Astrocyte (in vitro differentiated cells and primary cell): Measurements from ENCODE around the gene BCAN. TPM values are rescaled to one million over a fixed set of nuclear protein-coding genes. Genes with fewer than 3 reads are reported as not detected.

Experiments used
- DNase-seq: peaks from one replicate; pipeline ENCODE4 v3.0.0-alpha.2; 2010; ENCODE audit warnings: low read depth
- FAIRE-seq: peaks from 2 replicates; lab custom pipeline; 2011; peaks lifted over from hg19 to GRCh38; lab: Jason Lieb, UNC
- H2AFZ ChIP-seq: 2 replicates; pipeline ENCODE4 v1.6.0; 2012; ENCODE audit warnings: low read depth, low read length, inconsistent platforms
- H3K27ac ChIP-seq: 2 replicates; pipeline ENCODE4 v1.5.1; 2011; ENCODE audit warnings: low read depth, low read length, inconsistent platforms
- H3K27me3 ChIP-seq: 2 replicates; pipeline ENCODE4 v1.6.0; 2011; ENCODE audit warnings: low read length, inconsistent platforms; ENCODE audit not compliant: insufficient read depth
- H3K36me3 ChIP-seq: 2 replicates; pipeline ENCODE4 v1.5.1; 2011; ENCODE audit warnings: low read length, inconsistent platforms; ENCODE audit not compliant: insufficient read depth
- H3K4me1 ChIP-seq: 2 replicates; pipeline ENCODE4 v1.5.1; 2011; ENCODE audit warnings: low read length, inconsistent platforms; ENCODE audit not compliant: insufficient read depth
- H3K4me2 ChIP-seq: 2 replicates; pipeline ENCODE4 v1.6.0; 2012; ENCODE audit warnings: low read length, inconsistent platforms
- H3K4me3 ChIP-seq: 2 replicates; pipeline ENCODE4 v1.5.1; 2011; ENCODE audit warnings: low read depth, mild to moderate bottlenecking, low read length, inconsistent platforms; ENCODE audit not compliant: insufficient read depth
- H3K79me2 ChIP-seq: 2 replicates; pipeline ENCODE4 v1.6.0; 2012; ENCODE audit warnings: mild to moderate bottlenecking, low read length, inconsistent platforms; ENCODE audit not compliant: insufficient read depth
- H3K9ac ChIP-seq: 2 replicates; pipeline ENCODE4 v1.6.0; 2012; ENCODE audit warnings: mild to moderate bottlenecking, low read length, inconsistent platforms
- H3K9me3 ChIP-seq: 2 replicates; pipeline ENCODE4 v1.5.1; 2012; ENCODE audit warnings: low read depth, mild to moderate bottlenecking, low read length, inconsistent platforms; ENCODE audit not compliant: insufficient read depth
- H4K20me1 ChIP-seq: 2 replicates; pipeline ENCODE4 v1.6.0; 2012; ENCODE audit warnings: low read length, inconsistent platforms; ENCODE audit not compliant: insufficient read depth
- H3K27ac Mint-ChIP-seq: one replicate; pipeline ENCODE4 v1.8.0; 2021; ENCODE audit warnings: mild to moderate bottlenecking, mixed read lengths; ENCODE audit not compliant: unreplicated experiment
- H3K27me3 Mint-ChIP-seq: one replicate; pipeline ENCODE4 v1.8.0; 2021; ENCODE audit warnings: low read depth, mixed read lengths; ENCODE audit not compliant: unreplicated experiment
- H3K36me3 Mint-ChIP-seq: one replicate; pipeline ENCODE4 v1.8.0; 2021; ENCODE audit warnings: low read depth, mixed read lengths; ENCODE audit not compliant: unreplicated experiment
- H3K4me1 Mint-ChIP-seq: one replicate; pipeline ENCODE4 v1.8.0; 2021; ENCODE audit warnings: low read depth, mixed read lengths; ENCODE audit not compliant: unreplicated experiment
- H3K4me3 Mint-ChIP-seq: one replicate; pipeline ENCODE4 v1.8.0; 2021; ENCODE audit warnings: mild to moderate bottlenecking, moderate library complexity, mixed read lengths; ENCODE audit not compliant: unreplicated experiment
- H3K9me3 Mint-ChIP-seq: one replicate; pipeline ENCODE4 v1.8.0; 2021; ENCODE audit warnings: mild to moderate bottlenecking, mixed read lengths; ENCODE audit not compliant: unreplicated experiment
- CTCF ChIP-seq: IDR thresholded peaks from 2 replicates; pipeline ENCODE4 v1.5.1; 2011; ENCODE audit warnings: low read depth, mild to moderate bottlenecking, inconsistent platforms, low read length, moderate library complexity; ENCODE audit not compliant: insufficient read depth
- EZH2 ChIP-seq: IDR thresholded peaks from 2 replicates; pipeline ENCODE4 v1.6.1; 2012; ENCODE audit warnings: mild to moderate bottlenecking, low read length, inconsistent platforms; ENCODE audit not compliant: insufficient read depth
- total RNA-seq: library from RNA; stranded (reverse); gene quantifications from 2 replicates; pipeline ENCODE4 v1.2.1, GENCODE V29; 2021

The BCAN gene
- total RNA-seq, 1 donor from 2014 or later = 0.41 TPM

GRCh38 chr1:156656806-156657740 lies 15.2 kb downstream of the BCAN start:
- peaks cover 3% of the 10 kb centered on the region for H4K20me1 ChIP-seq
- H3K79me2 ChIP-seq = no peaks in the 10 kb centered on the region
- H3K4me1 ChIP-seq = peaks cover 37% of the 10 kb centered on the region
- H3K27me3 ChIP-seq = peaks cover 27% of the 10 kb centered on the region
- Mint-ChIP-seq H3K27me3 (peaks cover 46% of the 10 kb centered on the region), H3K4me3 (no peak overlapping the region), H3K4me1 (peaks cover 31% of the 10 kb centered on the region), H3K27ac (no peak overlapping the region), H3K9me3 (peaks cover 2% of the 10 kb centered on the region), H3K36me3 (peaks cover 6% of the 10 kb centered on the region)
- H3K4me3 ChIP-seq = peak overlapping the region; percentile 31
- TF ChIP-seq CTCF (peak; percentile 81), EZH2 (peak; percentile 96)
- FAIRE-seq (no peak), DNase-seq (no peak)
- H3K27ac ChIP-seq = no peak overlapping the region
- H3K36me3 ChIP-seq = no peaks in the 10 kb centered on the region
- peak overlapping the region; percentile 32 for H3K9ac ChIP-seq
- no peaks in the 10 kb centered on the region for H3K9me3 ChIP-seq
- H3K4me2 ChIP-seq = peak overlapping the region; percentile 83
- no peak overlapping the region for H2AFZ ChIP-seq

- Histone ChIP-seq H3K4me3 (peak overlapping the region; percentile 31), H2AFZ (no peak overlapping the region)
- peaks cover 39% of the 10 kb centered on the region for H3K4me1 Mint-ChIP-seq
These were observed 15.9 kb downstream of the BCAN start for GRCh38 chr1:156657741-156658319.

More at GRCh38 chr1:156657741-156658319, 15.9 kb downstream of the BCAN start:
- no peaks in the 10 kb centered on the region for H4K20me1 ChIP-seq
- Mint-ChIP-seq H3K27ac (no peak overlapping the region), H3K4me3 (no peak overlapping the region), H3K9me3 (peaks cover 2% of the 10 kb centered on the region), H3K27me3 (peaks cover 43% of the 10 kb centered on the region), H3K36me3 (peaks cover 4% of the 10 kb centered on the region)
- TF ChIP-seq EZH2 (no peak), CTCF (no peak)
- no peaks in the 10 kb centered on the region for H3K79me2 ChIP-seq
- DNase-seq = no peak
- H3K36me3 ChIP-seq = no peaks in the 10 kb centered on the region
- H3K9me3 ChIP-seq = no peaks in the 10 kb centered on the region
- peaks cover 45% of the 10 kb centered on the region for H3K4me1 ChIP-seq
- peaks cover 27% of the 10 kb centered on the region for H3K27me3 ChIP-seq
- peak overlapping the region; percentile 83 for H3K4me2 ChIP-seq
- peak overlapping the region; percentile 32 for H3K9ac ChIP-seq
- FAIRE-seq = no peak
- H3K27ac ChIP-seq = no peak overlapping the region
